HG03095 (cell line): ENCODE results near the gene TINAG.
A peak's percentile ranks its signal among the peaks of the same experiment; 100 is the strongest.

Experiments
- ATAC-seq: cut with Tn5 transposase; IDR thresholded peaks from one replicate; pipeline ENCODE4 v1.9.1; 2021; ENCODE audit warnings: moderate library complexity; ENCODE audit not compliant: unreplicated experiment

TINAG gene

GRCh38 chr6:54308289-54308985 lies at the start of gene TINAG:
TSS of gene TINAG (plus strand) at chr6:54308441. CDS start at chr6:54308551, 110 bp downstream.
- no peak for ATAC-seq

GRCh38 chr6:54260025-54260424 lies 48.2 kb upstream of the TINAG start:
- ATAC-seq: no peak

- no peak for ATAC-seq
These were observed 45.7 kb upstream of the TINAG start for GRCh38 chr6:54262499-54262898.

- ATAC-seq: no peak
These were observed 45.3 kb upstream of the TINAG start for GRCh38 chr6:54262971-54263370.

- no peak for ATAC-seq
These were observed 43.5 kb upstream of the TINAG start for GRCh38 chr6:54264581-54265272.

- no peak for ATAC-seq
These were observed 41.8 kb upstream of the TINAG start for GRCh38 chr6:54266400-54266923.

- no peak for ATAC-seq
These were observed 40.4 kb upstream of the TINAG start for GRCh38 chr6:54267798-54268197.

- ATAC-seq: no peak
These were observed 34.9 kb upstream of the TINAG start for GRCh38 chr6:54273214-54273820.

- ATAC-seq: no peak
These were observed 33.9 kb upstream of the TINAG start for GRCh38 chr6:54274383-54274782.

GRCh38 chr6:54282186-54282585 lies 26.1 kb upstream of the TINAG start:
- ATAC-seq: no peak

GRCh38 chr6:54284161-54284860 lies 23.9 kb upstream of the TINAG start:
- ATAC-seq: no peak

GRCh38 chr6:54285595-54285994 lies 22.6 kb upstream of the TINAG start:
- no peak for ATAC-seq

- no peak for ATAC-seq
These were observed 22.1 kb upstream of the TINAG start for GRCh38 chr6:54286141-54286540.

GRCh38 chr6:54288474-54288873 lies 19.8 kb upstream of the TINAG start:
- ATAC-seq: no peak

GRCh38 chr6:54289426-54289825 lies 18.8 kb upstream of the TINAG start:
- no peak for ATAC-seq

- peak; percentile 56 for ATAC-seq
These were observed 17.1 kb upstream of the TINAG start for GRCh38 chr6:54291146-54291545.

GRCh38 chr6:54291738-54292137 lies 16.5 kb upstream of the TINAG start:
- ATAC-seq: peak; percentile 92

- no peak for ATAC-seq
These were observed 13.2 kb upstream of the TINAG start for GRCh38 chr6:54294965-54295532.

GRCh38 chr6:54299542-54300269 lies 8.5 kb upstream of the TINAG start:
- no peak for ATAC-seq

- no peak for ATAC-seq
These were observed 6.5 kb upstream of the TINAG start for GRCh38 chr6:54301770-54302169.
